Dedifferentiated amniotic fluid mesenchymal stem cell (primary cell): Measurements from ENCODE around the gene C1orf56.
"Not testable (repeated sequence)": the region's sequence is repeated elsewhere in the genome, so short reads cannot be mapped to it uniquely, and the experiment has no call there.

Experiments used
- DNase-seq: peaks from one replicate; pipeline ENCODE4 v3.0.0-alpha.2; 2016; ENCODE audit errors: extremely low spot score

Gene C1orf56

DNA sequence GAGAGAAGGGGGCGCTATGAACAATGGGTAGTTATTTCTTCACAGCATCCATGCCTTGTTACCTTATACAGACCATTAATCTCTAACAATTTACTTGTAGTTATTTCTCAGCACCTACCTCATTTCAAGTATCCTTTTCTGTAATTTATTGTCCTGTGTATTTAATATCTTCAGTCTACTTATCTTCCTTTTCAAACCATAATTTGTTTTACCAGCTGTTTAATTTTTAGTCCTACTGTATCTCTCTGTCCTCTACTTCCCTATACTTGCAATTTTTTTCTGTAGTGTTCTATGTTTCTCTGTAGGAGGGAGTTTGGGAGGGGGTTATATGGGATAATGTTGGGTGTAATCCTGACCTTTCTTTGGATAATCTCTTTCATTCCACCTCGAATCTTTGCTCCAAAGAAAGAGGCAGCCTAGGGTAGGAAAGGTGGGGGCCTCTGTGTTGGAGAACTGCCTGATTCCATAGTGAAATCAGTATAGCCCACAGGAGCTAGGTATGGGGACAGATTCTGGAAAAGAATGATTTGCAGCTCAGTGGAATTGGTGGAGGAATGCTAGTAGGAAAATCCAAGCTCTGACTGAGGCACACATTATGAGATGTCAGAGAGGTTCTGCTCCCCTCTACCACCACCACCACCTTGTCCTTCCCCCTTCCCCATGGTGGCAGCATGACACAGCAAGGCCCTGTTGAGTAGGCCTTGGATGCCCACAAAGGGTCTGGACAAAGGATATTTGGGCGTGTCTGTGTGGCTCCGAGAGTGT is 13.3 kb downstream of the C1orf56 start:
- DNase-seq: no peak

DNA sequence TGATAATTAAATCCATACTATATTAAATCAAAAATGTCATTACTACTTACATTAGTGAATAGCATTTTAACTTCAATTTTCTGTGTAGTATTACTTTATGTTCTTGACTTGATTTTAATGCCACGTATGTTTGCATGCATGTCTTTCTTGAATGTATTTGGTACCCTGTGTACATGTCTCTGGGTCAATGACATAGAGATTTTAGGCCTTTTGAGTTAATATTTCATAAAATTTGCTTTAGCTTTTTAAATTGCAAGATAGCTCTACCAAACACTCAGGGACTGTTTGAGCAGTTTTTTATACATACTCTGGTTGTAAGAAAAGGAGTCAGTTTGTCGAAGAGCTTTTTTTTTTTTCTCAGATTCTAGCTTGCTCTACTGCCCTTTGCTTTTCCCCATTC is 14.2 kb downstream of the C1orf56 start:
- DNase-seq: no peak

DNA sequence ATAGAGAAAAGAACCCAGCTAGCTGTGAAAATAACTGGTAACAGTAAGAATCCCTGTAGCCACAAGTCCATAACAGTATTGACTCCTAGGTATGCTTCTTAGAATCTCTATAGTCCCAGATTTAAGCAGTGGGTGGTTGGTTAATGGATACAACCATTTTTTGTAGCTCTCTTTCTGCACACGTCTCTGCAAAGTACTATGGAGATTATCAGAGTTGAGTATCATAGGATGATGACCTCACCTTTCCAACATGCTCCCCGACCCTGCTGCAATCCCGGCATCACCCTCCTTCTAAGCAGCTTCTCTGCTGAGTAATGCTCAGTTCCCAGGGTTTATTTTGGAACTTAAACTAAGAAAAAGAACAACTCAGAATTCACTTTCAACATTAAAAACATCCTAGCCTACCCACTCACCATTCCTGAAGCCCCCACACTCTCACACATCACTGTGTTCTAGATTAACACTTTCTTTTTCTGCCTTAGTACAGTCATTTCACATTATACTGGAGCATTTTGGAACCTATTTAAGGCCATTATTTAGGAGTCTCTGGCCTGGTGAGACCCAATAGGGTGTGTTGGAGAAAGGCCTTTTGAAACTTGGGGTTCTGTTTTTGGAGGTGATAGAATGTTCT is 15.3 kb downstream of the C1orf56 start:
- peak; percentile 80 for DNase-seq

DNA sequence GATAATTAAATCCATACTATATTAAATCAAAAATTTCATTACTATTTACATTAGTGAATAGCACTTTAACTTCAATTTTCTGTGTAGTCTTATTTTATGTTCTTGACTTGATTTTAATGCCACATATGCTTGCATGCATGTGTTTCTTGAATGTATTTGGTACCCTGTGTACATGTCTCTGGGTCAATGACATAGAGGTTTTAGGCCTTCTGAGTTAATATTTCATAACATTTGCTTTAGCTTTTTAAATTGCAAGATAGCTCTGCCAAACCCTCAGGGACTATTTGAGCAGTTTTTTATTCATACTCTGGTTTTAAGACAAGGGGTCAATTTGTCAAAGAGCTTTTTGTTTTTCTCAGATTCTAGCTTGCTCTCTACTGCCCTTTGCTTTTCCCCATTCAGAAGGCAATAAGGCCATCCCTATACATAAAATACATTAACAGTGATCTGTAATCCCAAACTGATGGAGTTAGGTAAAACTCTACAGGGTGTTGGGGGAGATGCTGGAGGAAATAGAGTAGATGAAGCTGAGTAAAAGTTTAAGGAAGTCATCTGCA is 17.6 kb downstream of the C1orf56 start:
- DNase-seq: no peak

DNA sequence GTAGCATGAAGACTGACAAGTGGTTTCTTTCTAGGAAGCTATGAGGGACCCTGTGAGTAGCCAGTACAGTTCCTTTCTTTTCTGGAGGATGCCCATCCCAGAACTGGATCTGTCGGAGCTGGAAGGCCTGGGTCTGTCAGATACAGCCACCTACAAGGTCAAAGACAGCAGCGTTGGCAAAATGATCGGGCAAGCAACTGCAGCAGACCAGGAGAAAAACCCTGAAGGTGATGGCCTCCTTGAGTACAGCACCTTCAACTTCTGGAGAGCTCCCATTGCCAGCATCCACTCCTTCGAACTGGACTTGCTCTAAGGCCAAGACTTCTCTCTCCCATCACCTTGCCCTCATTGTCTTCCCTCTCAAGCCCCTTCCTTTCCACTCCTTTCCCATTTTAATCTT is 19.6 kb downstream of the C1orf56 start:
- no peak for DNase-seq

DNA sequence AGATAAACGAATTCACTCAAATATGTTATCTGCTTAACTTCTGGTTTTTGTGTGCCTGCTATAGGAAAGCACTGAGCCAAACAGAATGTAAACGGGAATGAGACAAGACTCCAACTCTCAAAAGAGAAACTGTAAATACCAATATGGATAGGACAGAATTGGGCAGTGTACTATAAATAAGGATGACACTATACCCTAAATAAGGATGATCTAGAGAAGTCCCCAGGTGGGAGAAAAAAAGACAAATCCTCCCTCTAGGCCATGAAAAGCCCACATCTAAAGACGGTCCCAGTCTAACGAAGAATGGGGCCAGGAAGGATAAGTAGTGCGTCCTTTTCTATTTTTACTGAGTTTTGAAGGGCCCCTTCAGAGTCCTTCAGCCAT is 21.5 kb downstream of the C1orf56 start:
- DNase-seq: no peak

DNA sequence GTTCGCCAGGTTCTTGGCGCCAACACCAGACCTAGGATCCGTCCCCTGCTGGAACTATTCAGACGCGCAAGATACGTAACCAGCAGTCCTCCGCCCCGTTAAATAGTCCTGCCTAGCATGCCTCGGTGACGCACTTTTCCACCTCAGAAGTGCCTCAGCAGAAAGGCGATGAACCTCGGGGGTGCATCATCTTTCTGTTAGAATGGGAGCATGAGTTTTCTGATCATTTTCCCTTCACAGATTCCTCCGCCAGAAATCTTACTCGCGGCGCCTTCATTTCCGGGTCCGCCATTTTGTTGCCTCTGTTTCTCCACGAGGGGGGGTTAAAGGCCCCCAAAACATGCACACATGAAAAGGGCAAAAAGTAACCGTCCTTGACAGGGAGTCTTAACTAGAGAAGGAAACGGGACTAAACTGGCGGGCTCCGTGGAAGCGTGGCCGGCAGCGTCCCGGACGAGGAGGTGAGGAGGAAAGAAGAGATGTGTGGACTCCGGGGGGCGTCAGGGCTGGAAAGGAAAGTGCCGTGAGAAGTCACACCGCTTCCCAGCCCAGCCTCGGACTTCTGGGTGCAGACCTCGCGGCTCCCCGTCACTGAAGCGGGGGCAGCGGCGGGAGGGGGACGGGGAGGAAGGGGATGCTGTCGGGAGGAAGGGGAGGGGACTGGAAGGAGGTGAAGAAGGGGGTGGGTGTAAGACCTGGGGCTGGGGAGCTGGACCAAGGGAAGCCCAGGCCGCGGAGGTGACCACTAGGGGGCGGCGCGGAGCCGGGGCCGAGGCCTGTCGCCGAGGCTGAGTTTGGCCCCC is 23.1 kb downstream of the C1orf56 start, which contains the start of gene GABPB2:
TSS of gene GABPB2 (plus strand) at position 288 of the 803 bp plus-strand sequence. CDS start 17,429 bp downstream, outside the sequence.
- peak; percentile 90 for DNase-seq

DNA sequence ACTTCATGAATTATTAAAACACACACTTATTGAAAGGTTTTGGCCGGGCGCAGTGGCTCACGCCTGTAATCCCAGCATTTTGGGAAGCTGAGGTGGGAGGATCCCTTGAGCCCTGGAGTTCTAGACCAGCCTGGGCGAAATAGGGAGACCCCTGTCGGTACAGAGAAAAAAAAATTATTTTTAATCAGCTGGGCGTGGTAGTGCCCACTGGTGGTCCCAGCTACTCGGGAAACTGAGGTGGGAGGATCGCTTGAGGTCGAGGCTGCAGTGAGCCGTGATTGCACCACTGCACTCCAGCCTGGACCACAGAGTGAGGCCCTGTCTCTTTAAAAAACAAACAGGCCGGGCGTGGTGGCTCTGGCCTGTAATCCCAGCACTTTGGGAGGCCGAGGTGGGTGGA is 24.7 kb downstream of the C1orf56 start:
- no peak for DNase-seq

DNA sequence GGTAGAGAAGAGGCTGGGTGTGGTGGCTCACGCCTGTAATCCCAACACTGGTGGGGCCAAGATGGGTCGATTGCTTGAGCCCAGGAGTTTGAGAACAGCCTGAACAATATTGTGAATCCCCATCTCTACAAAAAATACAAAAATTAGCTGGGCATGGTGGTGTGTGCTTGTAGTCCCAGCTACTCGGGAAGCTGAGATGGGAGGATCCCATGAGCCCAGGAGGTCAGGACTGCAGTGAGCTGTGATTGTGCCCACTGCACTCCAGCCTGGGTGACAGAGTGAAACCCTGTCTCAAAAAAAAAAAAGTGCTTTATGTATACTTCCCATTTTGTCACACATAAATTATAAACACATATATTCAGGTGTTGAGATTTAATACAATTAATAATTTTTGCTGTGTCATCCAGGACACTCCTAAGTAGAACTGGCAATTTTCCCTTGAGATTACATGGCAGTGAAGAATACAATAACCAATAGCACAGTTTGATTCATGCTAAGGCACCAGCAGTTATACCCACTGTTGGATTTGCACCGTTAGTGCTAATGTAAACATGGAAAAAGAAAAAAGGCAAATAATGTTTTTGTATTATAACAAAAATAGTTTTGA is 38.5 kb downstream of the C1orf56 start:
- DNase-seq: no peak

DNA sequence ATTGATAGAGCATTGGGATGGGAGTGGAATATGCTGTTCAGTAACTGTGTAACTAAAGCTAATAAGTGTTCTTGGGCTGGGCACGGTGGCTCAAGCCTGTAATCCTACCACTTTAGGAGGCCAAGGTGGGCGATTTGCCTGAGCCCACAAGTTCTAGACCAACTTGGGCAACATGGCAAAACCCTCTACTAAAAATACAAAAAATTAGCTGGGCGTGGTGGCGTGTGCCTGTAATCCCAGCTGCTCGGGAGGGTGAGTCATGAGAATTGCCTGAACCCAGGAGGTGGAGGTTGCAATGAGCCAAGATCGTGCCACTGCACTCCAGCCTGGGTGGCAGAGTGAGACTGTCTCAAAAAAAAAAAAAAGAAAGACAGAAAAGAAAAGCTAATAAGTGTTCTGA is 49.9 kb downstream of the C1orf56 start:
- not testable (repeated sequence) for DNase-seq

DNA sequence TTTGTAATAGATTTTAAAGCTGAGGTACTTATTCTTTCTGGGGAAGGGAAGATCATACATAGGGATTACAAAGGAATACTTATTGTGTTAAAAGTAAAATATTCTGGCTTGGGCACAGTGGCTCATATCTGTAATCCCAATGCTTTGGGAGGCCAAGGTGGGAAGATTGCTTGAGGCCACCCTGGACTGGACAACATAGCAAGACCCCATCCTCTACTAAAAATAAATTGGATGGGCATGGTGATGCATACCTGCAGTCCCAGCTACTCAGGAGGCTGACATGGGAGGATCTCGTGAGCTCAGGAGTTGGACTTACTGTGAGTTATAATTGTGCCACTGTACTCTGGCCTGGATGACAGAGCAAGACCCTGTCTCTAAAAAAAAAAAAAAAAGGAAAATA is 50.6 kb downstream of the C1orf56 start:
- no peak for DNase-seq
